T-cell (primary cell): ENCODE results near the gene HABP4. TPM values are rescaled to one million over a fixed set of nuclear protein-coding genes. Genes with fewer than 3 reads are reported as not detected.

Experiments
- ATAC-seq, 4 experiments: fragments of 200-7000 bp in 3 of 4; fragments of 150-1000 bp in 1 of 4; cut with Tn5 transposase; replicated peaks in 1 of 4; 1 replicate in 3 of 4; 2 replicates in 1 of 4; pipeline ENCODE4 v1.10.0; 2021; ENCODE audit warnings: moderate library complexity in 3 of 4, mild to moderate bottlenecking in 2 of 4, moderate number of reproducible peaks in 1 of 4
- CTCF ChIA-PET, 2 donors: fragments of 300-600 bp; sonication (Branson Sonifier 250); formaldehyde crosslinking; loops; one replicate each; lab custom pipeline; 2022; ENCODE audit warnings: antibody characterized with exemption in 2 of 2; lab: Charles Lee
- POLR2A ChIA-PET, 2 donors: fragments of 300-600 bp; sonication (Branson Sonifier 250); formaldehyde crosslinking; loops; one replicate each; lab custom pipeline; 2022; ENCODE audit warnings: antibody characterized with exemption in 2 of 2; lab: Charles Lee
- DNase-seq, 35 experiments: peaks; one replicate each; pipeline versions ENCODE4 v3.0.0 to v3.0.0-alpha.2; 2013 to 2023
- H3K27ac ChIP-seq: one replicate; pipeline ENCODE4 v1.5.1; 2013; ENCODE audit warnings: low read length
- H3K27me3 ChIP-seq, 2 experiments: replicated peaks in 1 of 2; 1 replicate in 1 of 2; 2 replicates in 1 of 2; pipeline versions ENCODE4 v1.6.1 to v1.7.0; 2013; ENCODE audit warnings: low read length in 1 of 2, mixed read lengths in 1 of 2; ENCODE audit not compliant: control insufficient read depth in 2 of 2, insufficient read depth in 2 of 2; ENCODE audit errors: extremely low read depth in 1 of 2
- H3K36me3 ChIP-seq, 2 donors: 1 replicate in 1 of 2; 2 replicates in 1 of 2; pipeline versions ENCODE4 v1.6.1 to v1.7.0; 2013; ENCODE audit warnings: low read length in 1 of 2; ENCODE audit not compliant: control insufficient read depth in 2 of 2, insufficient read depth in 1 of 2; ENCODE audit errors: extremely low read depth in 1 of 2
- H3K4me1 ChIP-seq, 2 experiments: 1 replicate in 1 of 2; 2 replicates in 1 of 2; pipeline versions ENCODE4 v1.6.1 to v1.7.0; 2013; ENCODE audit warnings: low read length in 2 of 2, mixed read lengths in 1 of 2; ENCODE audit not compliant: insufficient read depth in 2 of 2, control insufficient read depth in 1 of 2; ENCODE audit errors: extremely low read depth in 1 of 2
- H3K4me3 ChIP-seq, 2 donors: 1 replicate in 1 of 2; 2 replicates in 1 of 2; pipeline versions ENCODE4 v1.5.1 to v1.7.0; 2013; ENCODE audit warnings: mild to moderate bottlenecking in 2 of 2, low read length in 1 of 2, moderate library complexity in 1 of 2; ENCODE audit not compliant: control insufficient read depth in 1 of 2; ENCODE audit errors: extremely low read depth in 1 of 2
- H3K9me3 ChIP-seq: 2 replicates; pipeline ENCODE4 v1.7.0; 2013
- H3K27ac Mint-ChIP-seq, 2 donors: one replicate each; pipeline ENCODE4 v1.8.0; 2020 to 2021; ENCODE audit warnings: mild to moderate bottlenecking in 2 of 2, mixed read lengths in 2 of 2
- H3K27me3 Mint-ChIP-seq, 2 donors: one replicate each; pipeline ENCODE4 v1.8.0; 2021 to 2022; ENCODE audit warnings: mixed read lengths in 2 of 2
- H3K36me3 Mint-ChIP-seq: one replicate; pipeline ENCODE4 v1.8.0; 2021; ENCODE audit warnings: mixed read lengths
- H3K4me1 Mint-ChIP-seq, 3 donors: one replicate each; pipeline ENCODE4 v1.8.0; 2020 to 2022; ENCODE audit warnings: mixed read lengths in 3 of 3, mild to moderate bottlenecking in 1 of 3
- H3K4me3 Mint-ChIP-seq, 3 donors: one replicate each; pipeline ENCODE4 v1.8.0; 2020 to 2022; ENCODE audit warnings: mild to moderate bottlenecking in 3 of 3, mixed read lengths in 3 of 3, moderate library complexity in 3 of 3
- H3K9me3 Mint-ChIP-seq, 3 donors: one replicate each; pipeline ENCODE4 v1.8.0; 2020 to 2022; ENCODE audit warnings: mixed read lengths in 3 of 3
- WGBS: methylation state at CpG from one replicate; pipeline ENCODE4 v1.1.5; 2013; ENCODE audit warnings: missing lambda C conversion rate; ENCODE audit not compliant: insufficient coverage; 5-methylcytosine and 5-hydroxymethylcytosine counted together
- total RNA-seq, 35 experiments: library from RNA in 6 of 35; stranded (reverse) in 6 of 35; fragments of 120-200 nt in 1 of 35; gene quantifications; one replicate each; pipeline versions ENCODE4 v1.2.1 to v1.2.4 and lab custom pipeline; 2013 to 2026

HABP4 gene
- total RNA-seq, 5 donors from 2014 or later (not counting 1 experiment from before 2014, with no cell fraction given) = 18.2 to 30.8 (median 25.3) TPM

DNA sequence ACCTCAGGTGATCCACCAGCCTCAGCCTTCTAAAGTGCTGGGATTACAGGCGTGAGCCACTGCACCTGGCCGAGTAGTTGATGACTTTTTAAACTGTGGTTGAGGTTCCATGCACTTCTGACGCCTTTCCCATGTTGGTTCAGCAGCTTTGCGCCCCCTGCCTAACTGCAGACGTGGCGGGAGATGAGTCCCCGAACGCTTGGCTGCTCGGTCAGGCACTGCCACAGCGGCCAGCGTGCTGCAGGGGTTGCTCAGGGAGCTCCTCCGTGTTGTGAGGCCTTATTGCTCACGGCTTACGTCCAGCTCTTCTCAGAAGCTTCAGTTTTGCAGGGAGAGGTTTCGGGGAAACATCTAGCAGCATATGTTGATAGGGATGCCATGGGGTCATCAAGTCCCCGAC, 35.3 kb downstream of the HABP4 start:
- Mint-ChIP-seq H3K27ac (no peak overlapping the region), H3K9me3 (no peaks in the 10 kb centered on the region), H3K27me3 (no peaks in the 10 kb centered on the region), H3K36me3 (peaks cover 59% of the 10 kb centered on the region), H3K4me1 (peaks cover 0 to 16% (median 7%) of the 10 kb centered on the region in 3 donors), H3K4me3 (no peak overlapping the region)
- Histone ChIP-seq H3K27ac (no peak overlapping the region), H3K4me1 (no peaks in the 10 kb centered on the region), H3K4me3 (no peak overlapping the region), H3K27me3 (no peaks in the 10 kb centered on the region), H3K9me3 (no peaks in the 10 kb centered on the region), H3K36me3 (peaks cover 6 to 48% of the 10 kb centered on the region in 2 donors)
- CTCF ChIA-PET = no interaction called here
- 99% methylated on average over 14 of the region's 16 CpGs for WGBS
- ATAC-seq (no peak), DNase-seq (no peak)
- POLR2A ChIA-PET = no interaction called here

DNA sequence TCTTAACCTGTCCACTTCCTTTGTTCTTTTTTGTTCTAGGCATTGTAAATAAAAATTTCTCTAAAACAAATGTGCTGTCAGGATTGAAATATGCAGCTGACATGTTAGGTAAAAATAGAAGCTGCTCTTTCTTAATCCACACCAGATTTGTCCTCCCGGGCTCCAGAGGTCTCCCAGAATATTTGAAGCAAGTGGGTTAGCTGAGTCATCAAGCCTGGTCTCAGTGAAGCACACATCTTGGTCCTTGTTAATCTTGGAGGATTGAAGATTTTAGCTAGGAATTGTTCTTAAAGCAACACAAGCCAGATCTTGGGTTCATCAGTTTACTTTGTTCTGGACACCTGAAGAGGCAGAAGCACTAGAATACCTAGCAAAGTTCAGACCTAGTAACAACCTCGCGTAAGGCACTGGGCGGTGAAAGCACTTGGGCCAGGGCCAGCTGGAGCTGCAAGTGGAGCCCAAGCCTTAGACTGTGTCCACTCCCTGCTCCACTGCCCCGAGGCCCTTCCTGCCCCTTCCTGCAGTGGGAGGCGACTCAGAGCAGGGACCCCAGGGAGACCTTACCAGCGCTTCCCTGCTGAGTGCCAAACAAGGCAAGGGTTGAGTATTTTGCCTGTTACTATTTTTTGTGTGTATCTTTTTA, 36.5 kb downstream of the HABP4 start:
- Mint-ChIP-seq H3K9me3 (no peaks in the 10 kb centered on the region), H3K4me1 (peaks cover under 1 to 24% (median 16%) of the 10 kb centered on the region in 3 donors), H3K4me3 (no peak overlapping the region), H3K36me3 (peaks cover 69% of the 10 kb centered on the region), H3K27ac (no peak overlapping the region), H3K27me3 (no peaks in the 10 kb centered on the region)
- H3K27ac ChIP-seq = no peak overlapping the region
- H3K36me3 ChIP-seq = peaks cover 8 to 60% of the 10 kb centered on the region in 2 donors
- H3K9me3 ChIP-seq = no peaks in the 10 kb centered on the region
- ChIA-PET POLR2A (no interaction called here), CTCF (interaction anchor here (0.6 to 0.8 kb wide), 2 partner anchors 158 to 160 kb away, joined by 3 to 7 read pairs; no protein-coding TSS in a partner anchor)
- no peaks in the 10 kb centered on the region for H3K27me3 ChIP-seq
- ATAC-seq (no peak), DNase-seq (no peak)
- no peaks in the 10 kb centered on the region for H3K4me1 ChIP-seq
- WGBS = 100% methylated on average over 3 of the region's 7 CpGs
- H3K4me3 ChIP-seq = no peak overlapping the region

DNA sequence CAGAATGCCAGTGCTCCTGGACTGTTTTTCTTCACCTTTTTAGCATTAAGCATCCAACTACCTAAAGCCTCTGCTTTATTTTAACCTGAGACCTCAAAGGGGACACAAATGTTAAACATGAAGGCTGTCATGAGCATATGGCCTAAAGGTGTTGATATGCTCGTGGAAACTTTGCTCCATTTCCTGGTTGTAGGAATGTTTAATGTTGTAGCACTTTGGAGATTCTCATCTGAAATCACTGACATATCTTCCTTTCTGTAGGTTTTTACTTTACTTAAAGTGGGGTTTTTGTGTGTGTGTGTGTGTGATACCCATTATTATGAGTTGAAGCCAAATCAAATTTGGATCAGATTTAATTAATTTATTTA, 37.0 kb downstream of the HABP4 start:
- no CpG with 5 or more reads among the region's 1 CpG for WGBS
- Mint-ChIP-seq H3K36me3 (peaks cover 72% of the 10 kb centered on the region), H3K27me3 (no peaks in the 10 kb centered on the region)

DNA sequence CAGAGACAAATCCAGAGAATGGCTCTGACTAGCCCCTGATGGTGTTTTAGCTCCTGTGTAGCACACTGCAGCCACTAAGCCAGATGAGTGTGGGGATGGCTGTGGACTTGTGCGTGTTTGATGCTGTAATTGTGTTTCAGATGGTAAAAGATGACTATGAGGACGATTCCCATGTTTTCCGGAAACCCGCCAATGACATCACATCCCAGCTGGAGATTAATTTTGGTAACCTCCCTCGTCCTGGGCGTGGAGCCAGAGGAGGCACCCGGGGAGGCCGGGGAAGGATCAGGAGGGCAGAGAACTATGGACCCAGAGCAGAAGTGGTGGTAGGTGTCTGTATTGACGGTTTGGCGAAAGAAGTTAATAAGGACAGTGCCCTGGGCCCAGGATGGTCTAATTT, 38.0 kb downstream of the HABP4 start:
- no peaks in the 10 kb centered on the region for H3K27me3 Mint-ChIP-seq
- ATAC-seq (no peak), DNase-seq (no peak)
- WGBS = 95% methylated on average over 8 of the region's 10 CpGs
- H3K36me3 ChIP-seq = peaks cover 8 to 66% of the 10 kb centered on the region in 2 donors
- peaks cover 64% of the 10 kb centered on the region for H3K36me3 Mint-ChIP-seq
- CTCF ChIA-PET = no interaction called here
- peaks cover 4 to 25% (median 20%) of the 10 kb centered on the region in 3 donors for H3K4me1 Mint-ChIP-seq
- no peak overlapping the region for H3K4me3 ChIP-seq
- no peaks in the 10 kb centered on the region for H3K27me3 ChIP-seq
- H3K4me1 ChIP-seq = no peaks in the 10 kb centered on the region
- POLR2A ChIA-PET = no interaction called here
- H3K9me3 ChIP-seq = no peaks in the 10 kb centered on the region
- H3K4me3 Mint-ChIP-seq = no peak overlapping the region
- no peak overlapping the region for H3K27ac ChIP-seq
- no peak overlapping the region for H3K27ac Mint-ChIP-seq
- no peaks in the 10 kb centered on the region for H3K9me3 Mint-ChIP-seq

More for the DNA sequence above, 37.0 kb downstream of the HABP4 start:
- ChIA-PET POLR2A (no interaction called here), CTCF (interaction anchor here in 1 of 2 donors (0.8 kb wide), 1 partner anchor 160 kb away, joined by 3 read pairs; no protein-coding TSS in a partner anchor)
- ATAC-seq (no peak), DNase-seq (no peak)
- Histone ChIP-seq H3K27me3 (no peaks in the 10 kb centered on the region), H3K4me1 (no peaks in the 10 kb centered on the region), H3K9me3 (no peaks in the 10 kb centered on the region), H3K36me3 (peaks cover 8 to 64% of the 10 kb centered on the region in 2 donors), H3K4me3 (no peak overlapping the region), H3K27ac (no peak overlapping the region)
- no peak overlapping the region for H3K4me3 Mint-ChIP-seq
- H3K27ac Mint-ChIP-seq = no peak overlapping the region
- H3K9me3 Mint-ChIP-seq = no peaks in the 10 kb centered on the region
- peaks cover 4 to 28% (median 21%) of the 10 kb centered on the region in 3 donors for H3K4me1 Mint-ChIP-seq

DNA sequence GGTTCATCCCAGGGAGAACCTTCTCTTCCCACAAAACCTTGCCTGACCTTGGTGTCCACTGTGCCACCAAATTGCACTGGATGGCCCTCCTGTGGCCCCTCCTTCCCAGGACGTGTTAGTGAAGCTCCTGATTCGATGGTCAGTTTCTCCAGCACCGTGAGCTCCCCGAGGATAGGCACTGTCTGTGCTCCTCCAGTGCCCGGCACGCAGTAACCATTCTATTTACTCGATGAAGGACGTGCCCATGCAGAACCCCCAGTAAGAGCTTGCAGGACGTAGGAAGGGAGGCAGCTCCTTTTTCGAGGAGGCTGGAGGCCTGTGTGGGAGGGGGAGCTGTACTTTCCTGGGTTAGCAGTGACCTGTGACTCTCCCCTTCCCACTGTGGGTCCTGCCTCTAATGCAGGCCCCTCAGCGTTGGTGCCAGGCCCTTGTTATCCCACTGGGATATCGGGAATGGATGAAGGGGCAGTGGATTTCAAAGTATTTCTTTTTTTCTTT, 39.6 kb downstream of the HABP4 start:
- 92% methylated on average over 9 of the region's 12 CpGs for WGBS
- ChIA-PET CTCF (no interaction called here), POLR2A (no interaction called here)
- Mint-ChIP-seq H3K27ac (no peak overlapping the region), H3K27me3 (no peaks in the 10 kb centered on the region), H3K9me3 (no peaks in the 10 kb centered on the region), H3K4me1 (peaks cover 4 to 16% (median 13%) of the 10 kb centered on the region in 3 donors), H3K36me3 (peaks cover 53% of the 10 kb centered on the region), H3K4me3 (no peak overlapping the region)
- H3K9me3 ChIP-seq = no peaks in the 10 kb centered on the region
- no peaks in the 10 kb centered on the region for H3K4me1 ChIP-seq
- H3K27me3 ChIP-seq = no peaks in the 10 kb centered on the region
- no peak overlapping the region for H3K4me3 ChIP-seq
- H3K27ac ChIP-seq = no peak overlapping the region
- DNase-seq (no peak), ATAC-seq (no peak)
- H3K36me3 ChIP-seq = peaks cover 8 to 64% of the 10 kb centered on the region in 2 donors

DNA sequence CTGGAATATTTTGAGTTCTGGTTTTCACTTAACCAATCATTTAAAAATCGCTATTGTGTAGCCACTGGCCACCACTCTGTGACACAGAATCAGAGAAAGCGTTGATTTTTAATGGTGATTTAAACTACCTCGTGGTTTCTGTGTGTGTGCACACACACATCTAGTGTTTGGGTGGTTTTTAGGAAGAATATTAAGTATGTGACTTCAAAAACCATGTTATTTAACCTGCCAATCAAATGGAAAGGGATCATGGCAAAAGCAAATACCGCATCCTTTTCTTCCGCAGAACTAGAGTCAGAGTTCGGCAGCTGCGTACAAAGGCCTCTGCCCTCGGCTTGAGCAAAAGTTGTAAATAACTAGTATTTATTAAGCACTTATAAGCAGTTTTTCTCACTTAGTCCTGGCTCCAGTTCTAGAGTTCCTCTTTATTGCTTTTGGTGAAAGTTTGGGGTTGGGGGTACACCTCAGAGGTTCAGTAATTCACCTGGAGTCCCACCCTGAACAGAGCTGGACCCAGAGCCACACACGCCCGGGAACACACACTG, 40.6 kb downstream of the HABP4 start:
- Mint-ChIP-seq H3K4me3 (no peak overlapping the region), H3K27me3 (no peaks in the 10 kb centered on the region), H3K36me3 (peaks cover 49% of the 10 kb centered on the region), H3K9me3 (no peaks in the 10 kb centered on the region), H3K4me1 (peaks cover 4 to 14% (median 13%) of the 10 kb centered on the region in 3 donors), H3K27ac (no peak overlapping the region)
- POLR2A ChIA-PET = no interaction called here
- DNase-seq (no peak), ATAC-seq (no peak)
- Histone ChIP-seq H3K27ac (no peak overlapping the region), H3K36me3 (peaks cover 8 to 58% of the 10 kb centered on the region in 2 donors), H3K4me3 (no peak overlapping the region), H3K9me3 (no peaks in the 10 kb centered on the region), H3K4me1 (no peaks in the 10 kb centered on the region), H3K27me3 (no peaks in the 10 kb centered on the region)
- 94% methylated on average over 2 of the region's 10 CpGs for WGBS
- CTCF ChIA-PET = no interaction called here
